Spleen (tissue), 11 donors: ENCODE measurements around the gene DUSP8. TPM values are rescaled to one million over a fixed set of nuclear protein-coding genes. Genes with fewer than 3 reads are reported as not detected.
"Not testable (repeated sequence)": the region's sequence is repeated elsewhere in the genome, so short reads cannot be mapped to it uniquely, and the experiment has no call there.

Experiments
- DNase-seq: peaks from one replicate; pipeline ENCODE4 v3.0.0-alpha.2; 2020
- H3K27ac ChIP-seq, 8 donors: fragments of 200-600 bp; sonication (generic) in 7 of 8; 1 replicate in 4 of 8; 2 replicates in 4 of 8; pipeline versions ENCODE4 v1.5.0 to v1.8.0; 2016 to 2021; ENCODE audit warnings: inconsistent platforms in 4 of 8, mild to moderate bottlenecking in 4 of 8, moderate library complexity in 1 of 8
- H3K27me3 ChIP-seq, 7 donors: fragments of 200-600 bp; sonication (generic) in 6 of 7; replicated peaks in 1 of 7; 1 replicate in 4 of 7; 2 replicates in 3 of 7; pipeline versions ENCODE4 v1.5.0 to v1.8.0; 2016 to 2021; ENCODE audit warnings: inconsistent platforms in 3 of 7, mild to moderate bottlenecking in 1 of 7
- H3K36me3 ChIP-seq, 6 donors: fragments of 200-600 bp; sonication (generic) in 5 of 6; 1 replicate in 4 of 6; 2 replicates in 2 of 6; pipeline versions ENCODE4 v1.5.0 to v1.8.0; 2016 to 2021; ENCODE audit warnings: inconsistent platforms in 2 of 6
- H3K4me1 ChIP-seq, 6 donors: fragments of 200-600 bp; sonication (generic) in 5 of 6; 1 replicate in 3 of 6; 2 replicates in 3 of 6; pipeline versions ENCODE4 v1.5.0 to v1.8.0; 2016 to 2021; ENCODE audit warnings: inconsistent platforms in 3 of 6
- H3K4me3 ChIP-seq, 8 donors: fragments of 200-600 bp; sonication (generic) in 7 of 8; 1 replicate in 4 of 8; 2 replicates in 4 of 8; pipeline versions ENCODE4 v1.5.0 to v1.8.0; 2016 to 2021; ENCODE audit warnings: inconsistent platforms in 4 of 8, mild to moderate bottlenecking in 4 of 8, moderate library complexity in 2 of 8
- H3K9me3 ChIP-seq, 8 donors: fragments of 200-600 bp; sonication (generic) in 7 of 8; 1 replicate in 4 of 8; 2 replicates in 4 of 8; pipeline versions ENCODE4 v1.5.0 to v1.8.0; 2016 to 2021; ENCODE audit warnings: inconsistent platforms in 4 of 8
- POLR2A ChIP-seq, 3 donors: fragments of 450-650 bp; IDR thresholded peaks; one replicate each; pipeline ENCODE4 v1.5.1; 2017; ENCODE audit warnings: antibody characterized with exemption in 3 of 3, mild to moderate bottlenecking in 1 of 3
- POLR2AphosphoS5 ChIP-seq, 3 donors: sonication (generic); formaldehyde crosslinking; IDR thresholded peaks; one replicate each; pipeline ENCODE4 v1.5.1; 2017; ENCODE audit warnings: antibody characterized with exemption in 3 of 3
- WGBS, 5 donors: extraction: QIAGEN DNeasy Blood & Tissue Kit in 3 of 5; methylation state at CpG; one replicate each; pipeline versions ENCODE4 v1.1.5 to v1.1.7; 2013 to 2018; 5-methylcytosine and 5-hydroxymethylcytosine counted together
- intact Hi-C: fragments of 100-400 bp; cut with DNase I; formaldehyde crosslinking; loops from one replicate; pipeline ENCODE4 v1.15.0; 2023; ENCODE audit warnings: low total_unique reads
- polyA plus RNA-seq, 3 donors: library from polyadenylated mRNA; stranded (reverse); fragments of 200-250 nt; gene quantifications; one replicate each; pipeline ENCODE4 v1.2.1, GENCODE V29; 2013
- total RNA-seq, 7 donors: library from RNA; depleted of rRNA in 3 of 7; stranded (reverse); fragments of >200 nt in 3 of 7; fragmentation: NEBNext Ultra II Directional in 4 of 7; extraction: Animal tissue kit (Norgen Biotek cat#: 25700) in 4 of 7; gene quantifications; one replicate each; pipeline versions ENCODE4 v1.1.0 to v1.2.1, GENCODE V29; 2016 to 2021
- TF ChIP-seq, protein P1 (sequence below), 11 experiments: fragments of 200-600 bp in 7 of 11; fragments of 450-650 bp in 4 of 11; sonication (generic) in 4 of 11; IDR thresholded peaks in 8 of 11; conservative IDR thresholded peaks in 3 of 11; 1 replicate in 7 of 11; 2 replicates in 4 of 11; pipeline versions ENCODE4 v1.4.0 to v1.8.0; 2016 to 2021; ENCODE audit warnings: antibody characterized with exemption in 11 of 11, inconsistent platforms in 4 of 11, mild to moderate bottlenecking in 1 of 11
- donor health status: healthy with polysubstance abuse.
- donor health status: DM: no; HTN: no; CAD: no; lungs with moderate emphysema.
- donor health status: DM: no; HTN: no; CAD: no.
- donor health status: Bipolar disorder and iron deficiency.
- donor health status: healthy.
- donor health status: DM: no; HTN: no; CAD: no.
- donor health status: DM: yes; HTN: yes; CAD: no.

DUSP8 gene
- total and polyA plus RNA-seq, 10 donors, result 0.38 to 18.4 (median 2.6) TPM

GRCh38 chr11:1513326-1514296 is 58.5 kb downstream of the DUSP8 start:
- Histone ChIP-seq H3K27me3 (no peaks in the 10 kb centered on the region), H3K4me3 (no peak overlapping the region), H3K36me3 (peaks cover 0 to 22% (median 0%) of the 10 kb centered on the region in 6 donors), H3K27ac (peak overlapping the region in 2 of 8 donors; percentile 8 to 21), H3K4me1 (peaks cover 18 to 90% (median 57%) of the 10 kb centered on the region in 6 donors), H3K9me3 (no peaks in the 10 kb centered on the region)
- intact Hi-C loops, result no loop called here
- peak; percentile 72 for DNase-seq
- 68 to 77% (median 76%) methylated on average over 19 to 23 of the region's 23 CpGs for WGBS, 5 donors
- TF ChIP-seq, protein P1, sequence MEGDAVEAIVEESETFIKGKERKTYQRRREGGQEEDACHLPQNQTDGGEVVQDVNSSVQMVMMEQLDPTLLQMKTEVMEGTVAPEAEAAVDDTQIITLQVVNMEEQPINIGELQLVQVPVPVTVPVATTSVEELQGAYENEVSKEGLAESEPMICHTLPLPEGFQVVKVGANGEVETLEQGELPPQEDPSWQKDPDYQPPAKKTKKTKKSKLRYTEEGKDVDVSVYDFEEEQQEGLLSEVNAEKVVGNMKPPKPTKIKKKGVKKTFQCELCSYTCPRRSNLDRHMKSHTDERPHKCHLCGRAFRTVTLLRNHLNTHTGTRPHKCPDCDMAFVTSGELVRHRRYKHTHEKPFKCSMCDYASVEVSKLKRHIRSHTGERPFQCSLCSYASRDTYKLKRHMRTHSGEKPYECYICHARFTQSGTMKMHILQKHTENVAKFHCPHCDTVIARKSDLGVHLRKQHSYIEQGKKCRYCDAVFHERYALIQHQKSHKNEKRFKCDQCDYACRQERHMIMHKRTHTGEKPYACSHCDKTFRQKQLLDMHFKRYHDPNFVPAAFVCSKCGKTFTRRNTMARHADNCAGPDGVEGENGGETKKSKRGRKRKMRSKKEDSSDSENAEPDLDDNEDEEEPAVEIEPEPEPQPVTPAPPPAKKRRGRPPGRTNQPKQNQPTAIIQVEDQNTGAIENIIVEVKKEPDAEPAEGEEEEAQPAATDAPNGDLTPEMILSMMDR (IDR thresholded peaks at IDR 0.05 in 8 of 11, conservative IDR thresholded peaks at IDR 0.05 in 3 of 11), result no peak
- TF ChIP-seq POLR2AphosphoS5 (IDR thresholded peaks at IDR 0.05) (peak; percentile 49 to 59 (median 50)), POLR2A (IDR thresholded peaks at IDR 0.05) (no peak)

- H3K36me3 ChIP-seq, result peaks cover 0 to 22% (median 0%) of the 10 kb centered on the region in 6 donors
- H3K27me3 ChIP-seq, DNase-seq, H3K4me3 ChIP-seq, intact Hi-C loops, H3K9me3 ChIP-seq: not testable (repeated sequence)
- peaks cover 22 to 90% (median 61%) of the 10 kb centered on the region in 6 donors for H3K4me1 ChIP-seq
- WGBS, 5 donors, result 75 to 89% (median 82%) methylated on average over 6 to 9 of the region's 9 CpGs
- H3K27ac ChIP-seq, result peak overlapping the region in 2 of 8 donors; percentile 8 to 21
Observed at GRCh38 chr11:1512531-1513258, 59.4 kb downstream of the DUSP8 start.

DNA sequence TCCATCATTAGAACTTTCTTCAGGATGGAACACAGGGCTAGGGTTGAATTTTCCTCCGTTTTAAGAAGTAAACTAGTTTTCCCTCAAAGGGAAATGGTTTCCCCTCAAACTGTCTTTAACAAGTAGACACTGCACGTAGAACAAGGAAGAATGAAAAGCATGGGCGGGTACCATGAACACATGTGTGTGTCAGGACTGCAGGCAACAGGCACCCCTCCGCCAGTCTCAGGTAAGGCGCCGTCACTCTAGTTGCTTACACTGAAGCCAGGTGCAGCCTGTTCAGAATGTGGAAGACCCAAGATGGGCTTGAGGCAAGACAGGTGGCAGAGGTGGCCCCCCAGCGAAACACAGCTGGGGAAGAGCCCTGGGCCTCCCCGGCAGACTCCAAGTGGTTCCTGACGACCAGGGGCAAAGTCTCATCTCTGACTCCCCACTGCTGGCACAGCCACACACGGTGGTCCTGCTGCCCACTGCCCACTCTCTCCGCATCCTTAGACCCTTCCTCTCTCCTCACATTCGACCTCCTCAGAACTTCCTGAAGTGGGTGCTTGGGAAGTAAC is 60.1 kb downstream of the DUSP8 start:
- Histone ChIP-seq H3K4me3 (no peak overlapping the region), H3K4me1 (peaks cover 29 to 90% (median 65%) of the 10 kb centered on the region in 6 donors), H3K27me3 (no peaks in the 10 kb centered on the region), H3K36me3 (peaks cover 0 to 22% (median 0%) of the 10 kb centered on the region in 6 donors), H3K27ac (no peak overlapping the region), H3K9me3 (no peaks in the 10 kb centered on the region)
- intact Hi-C loops, result no loop called here
- TF ChIP-seq, protein P1 (IDR thresholded peaks at IDR 0.05 in 8 of 11, conservative IDR thresholded peaks at IDR 0.05 in 3 of 11), result no peak
- TF ChIP-seq POLR2A (IDR thresholded peaks at IDR 0.05), result no peak
- no peak for TF ChIP-seq POLR2AphosphoS5 (IDR thresholded peaks at IDR 0.05)
- DNase-seq, result no peak
- 81 to 85% (median 83%) methylated on average over 12 of the region's 12 CpGs for WGBS, 5 donors

- intact Hi-C loops, result no loop called here
- H3K27me3 ChIP-seq, result no peaks in the 10 kb centered on the region
- peaks cover 0 to 22% (median 0%) of the 10 kb centered on the region in 6 donors for H3K36me3 ChIP-seq
- H3K27ac ChIP-seq, result no peak overlapping the region
- H3K4me1 ChIP-seq, result peaks cover 34 to 90% (median 67%) of the 10 kb centered on the region in 6 donors
- DNase-seq, result no peak
- no peak overlapping the region for H3K4me3 ChIP-seq
- WGBS, 5 donors, result 73 to 84% (median 77%) methylated on average over 11 of the region's 11 CpGs
- no peak for TF ChIP-seq POLR2A (IDR thresholded peaks at IDR 0.05)
- TF ChIP-seq POLR2AphosphoS5 (IDR thresholded peaks at IDR 0.05), result no peak
- TF ChIP-seq, protein P1 (IDR thresholded peaks at IDR 0.05 in 8 of 11, conservative IDR thresholded peaks at IDR 0.05 in 3 of 11), result no peak
- H3K9me3 ChIP-seq, result no peaks in the 10 kb centered on the region
Observed at GRCh38 chr11:1510928-1511327, 61.1 kb downstream of the DUSP8 start.

GRCh38 chr11:1510351-1510750 is 61.7 kb downstream of the DUSP8 start:
- peaks cover 28 to 90% (median 67%) of the 10 kb centered on the region in 6 donors for H3K4me1 ChIP-seq

More at GRCh38 chr11:1510351-1510750, 61.7 kb downstream of the DUSP8 start:
- H3K4me3 ChIP-seq, DNase-seq, H3K9me3 ChIP-seq, intact Hi-C loops, H3K27me3 ChIP-seq, H3K27ac ChIP-seq: not testable (repeated sequence)
- WGBS, 5 donors, result 80 to 96% (median 84%) methylated on average over 5 to 15 of the region's 18 CpGs
- peaks cover 0 to 22% (median 0%) of the 10 kb centered on the region in 6 donors for H3K36me3 ChIP-seq
